Liver (tissue), 9 donors: ENCODE results near the gene RADIL. TPM values are rescaled to one million over a fixed set of nuclear protein-coding genes. Genes with fewer than 3 reads are reported as not detected.

ENCODE experiments used
- DNase-seq: peaks from one replicate; pipeline ENCODE4 v3.0.0-alpha.2; 2017; ENCODE audit warnings: low spot score
- H3K27ac ChIP-seq, 2 donors: one replicate each; pipeline ENCODE4 v1.7.0; 2013; ENCODE audit warnings: inconsistent platforms in 2 of 2, low read length in 2 of 2, control low read depth in 1 of 2, low read depth in 1 of 2, mild to moderate bottlenecking in 1 of 2
- H3K27me3 ChIP-seq, 4 donors: one replicate each; pipeline versions ENCODE4 v1.6.1 to v1.7.0; 2013; ENCODE audit warnings: low read length in 3 of 4, inconsistent platforms in 1 of 4, mild to moderate bottlenecking in 1 of 4, moderate library complexity in 1 of 4; ENCODE audit not compliant: control insufficient read depth in 4 of 4, insufficient read depth in 4 of 4
- H3K36me3 ChIP-seq, 4 donors: one replicate each; pipeline versions ENCODE4 v1.6.1 to v1.7.0; 2013; ENCODE audit warnings: low read length in 3 of 4, mild to moderate bottlenecking in 3 of 4, low read depth in 1 of 4, moderate library complexity in 1 of 4; ENCODE audit not compliant: control insufficient read depth in 4 of 4, insufficient read depth in 3 of 4
- H3K4me1 ChIP-seq, 4 donors: one replicate each; pipeline versions ENCODE4 v1.6.1 to v1.7.0; 2013; ENCODE audit warnings: low read length in 3 of 4, mild to moderate bottlenecking in 3 of 4, moderate library complexity in 1 of 4; ENCODE audit not compliant: control insufficient read depth in 4 of 4, insufficient read depth in 4 of 4
- H3K4me3 ChIP-seq, 3 donors: one replicate each; pipeline versions ENCODE4 v1.6.1 to v1.7.0; 2013; ENCODE audit warnings: low read length in 3 of 3, control low read depth in 1 of 3, low read depth in 1 of 3, mild to moderate bottlenecking in 1 of 3
- H3K9ac ChIP-seq, 2 donors: one replicate each; pipeline ENCODE4 v1.7.0; 2013; ENCODE audit warnings: low read length in 2 of 2, mild to moderate bottlenecking in 2 of 2, moderate library complexity in 2 of 2, control low read depth in 1 of 2, low read depth in 1 of 2
- H3K9me3 ChIP-seq, 4 donors: one replicate each; pipeline versions ENCODE4 v1.6.1 to v1.7.0; 2013; ENCODE audit warnings: low read length in 3 of 4; ENCODE audit not compliant: control insufficient read depth in 4 of 4
- CTCF ChIP-seq: fragments of 150-350 bp; IDR thresholded peaks from 2 replicates; pipeline ENCODE4 v1.5.1; 2017; ENCODE audit warnings: improper control_type of control experiment, low read depth, low read length; ENCODE audit not compliant: missing input control
- FOXA1 ChIP-seq: IDR thresholded peaks from 2 replicates; pipeline ENCODE4 v1.6.1; 2016; ENCODE audit warnings: antibody characterized with exemption
- FOXA2 ChIP-seq: IDR thresholded peaks from 2 replicates; pipeline ENCODE4 v1.6.1; 2016; ENCODE audit warnings: antibody characterized with exemption
- HNF4A ChIP-seq, 2 donors: conservative IDR thresholded peaks; 2 replicates each; pipeline ENCODE4 v1.6.1; 2016; ENCODE audit warnings: antibody characterized with exemption in 2 of 2, mild to moderate bottlenecking in 2 of 2
- JUND ChIP-seq, 2 donors: IDR thresholded peaks; 2 replicates each; pipeline ENCODE4 v1.6.1; 2016; ENCODE audit warnings: antibody characterized with exemption in 2 of 2
- RXRA ChIP-seq, 2 donors: IDR thresholded peaks; 2 replicates each; pipeline ENCODE4 v1.6.1; 2017 to 2018; ENCODE audit warnings: antibody characterized with exemption in 2 of 2, mild to moderate bottlenecking in 1 of 2
- SP1 ChIP-seq: IDR thresholded peaks from 2 replicates; pipeline ENCODE4 v1.6.1; 2018; ENCODE audit warnings: antibody characterized with exemption, mild to moderate bottlenecking
- TAF1 ChIP-seq: conservative IDR thresholded peaks from 2 replicates; pipeline ENCODE4 v1.6.1; 2016; ENCODE audit warnings: antibody characterized with exemption, mild to moderate bottlenecking
- WGBS: extraction: QIAGEN DNeasy Blood & Tissue Kit; methylation state at CpG from one replicate; pipeline ENCODE4 v1.1.7; 2013; 5-methylcytosine and 5-hydroxymethylcytosine counted together
- polyA plus RNA-seq, 2 donors: library from polyadenylated mRNA; stranded (reverse) in 1 of 2; unstranded in 1 of 2; fragments of 200-250 nt in 1 of 2; fragments of >200 nt in 1 of 2; fragmentation: Nextera tagmentation in 1 of 2; extraction: Ambion mirVana in 1 of 2; gene quantifications; one replicate each; pipeline versions ENCODE4 v1.2.1 to v1.2.3, GENCODE V29; 2013 to 2015
- total RNA-seq, 2 donors: library from RNA; depleted of rRNA; stranded (reverse); fragments of >200 nt; gene quantifications; one replicate each; pipeline ENCODE4 v1.2.3, GENCODE V29; 2014
- TF ChIP-seq, protein P1 (sequence below): IDR thresholded peaks from 2 replicates; pipeline ENCODE4 v1.6.1; 2016; ENCODE audit warnings: antibody characterized with exemption
- TF ChIP-seq, protein P2 (sequence below): IDR thresholded peaks from 2 replicates; pipeline ENCODE4 v1.6.1; 2016; ENCODE audit warnings: antibody characterized with exemption, mild to moderate bottlenecking
- donor health status: healthy.
- donor health status: healthy.
- donor health status: healthy.
- donor health status: healthy.
- donor health status: healthy.

Gene RADIL
- total and polyA plus RNA-seq, 4 donors = 0.14 to 0.25 (median 0.21) TPM; not detected in 1

- H3K4me1 ChIP-seq = peaks cover 0 to 3% (median 0%) of the 10 kb centered on the region in 4 donors
- H3K27me3 ChIP-seq = no peaks in the 10 kb centered on the region
- H3K4me3 ChIP-seq = no peak overlapping the region
- H3K9me3 ChIP-seq = no peaks in the 10 kb centered on the region
- TF ChIP-seq FOXA2 (no peak), RXRA (IDR thresholded peaks at IDR 0.05) (no peak), TAF1 (no peak), SP1 (no peak), JUND (IDR thresholded peaks at IDR 0.05) (no peak), FOXA1 (no peak)
- TF ChIP-seq, protein P1, sequence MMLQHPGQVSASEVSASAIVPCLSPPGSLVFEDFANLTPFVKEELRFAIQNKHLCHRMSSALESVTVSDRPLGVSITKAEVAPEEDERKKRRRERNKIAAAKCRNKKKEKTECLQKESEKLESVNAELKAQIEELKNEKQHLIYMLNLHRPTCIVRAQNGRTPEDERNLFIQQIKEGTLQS = no peak
- TF ChIP-seq, protein P2, sequence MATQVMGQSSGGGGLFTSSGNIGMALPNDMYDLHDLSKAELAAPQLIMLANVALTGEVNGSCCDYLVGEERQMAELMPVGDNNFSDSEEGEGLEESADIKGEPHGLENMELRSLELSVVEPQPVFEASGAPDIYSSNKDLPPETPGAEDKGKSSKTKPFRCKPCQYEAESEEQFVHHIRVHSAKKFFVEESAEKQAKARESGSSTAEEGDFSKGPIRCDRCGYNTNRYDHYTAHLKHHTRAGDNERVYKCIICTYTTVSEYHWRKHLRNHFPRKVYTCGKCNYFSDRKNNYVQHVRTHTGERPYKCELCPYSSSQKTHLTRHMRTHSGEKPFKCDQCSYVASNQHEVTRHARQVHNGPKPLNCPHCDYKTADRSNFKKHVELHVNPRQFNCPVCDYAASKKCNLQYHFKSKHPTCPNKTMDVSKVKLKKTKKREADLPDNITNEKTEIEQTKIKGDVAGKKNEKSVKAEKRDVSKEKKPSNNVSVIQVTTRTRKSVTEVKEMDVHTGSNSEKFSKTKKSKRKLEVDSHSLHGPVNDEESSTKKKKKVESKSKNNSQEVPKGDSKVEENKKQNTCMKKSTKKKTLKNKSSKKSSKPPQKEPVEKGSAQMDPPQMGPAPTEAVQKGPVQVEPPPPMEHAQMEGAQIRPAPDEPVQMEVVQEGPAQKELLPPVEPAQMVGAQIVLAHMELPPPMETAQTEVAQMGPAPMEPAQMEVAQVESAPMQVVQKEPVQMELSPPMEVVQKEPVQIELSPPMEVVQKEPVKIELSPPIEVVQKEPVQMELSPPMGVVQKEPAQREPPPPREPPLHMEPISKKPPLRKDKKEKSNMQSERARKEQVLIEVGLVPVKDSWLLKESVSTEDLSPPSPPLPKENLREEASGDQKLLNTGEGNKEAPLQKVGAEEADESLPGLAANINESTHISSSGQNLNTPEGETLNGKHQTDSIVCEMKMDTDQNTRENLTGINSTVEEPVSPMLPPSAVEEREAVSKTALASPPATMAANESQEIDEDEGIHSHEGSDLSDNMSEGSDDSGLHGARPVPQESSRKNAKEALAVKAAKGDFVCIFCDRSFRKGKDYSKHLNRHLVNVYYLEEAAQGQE = no peak
- no peak overlapping the region for H3K9ac ChIP-seq
- DNase-seq = no peak
- peak overlapping the region in 1 of 2 donors; percentile 46 for H3K27ac ChIP-seq
- H3K36me3 ChIP-seq = peaks cover 8 to 41% (median 16%) of the 10 kb centered on the region in 4 donors
- WGBS = 69% methylated on average over 47 of the region's 47 CpGs
Measured at GRCh38 chr7:4792537-4793126, 90.9 kb downstream of the RADIL start.

- H3K9ac ChIP-seq = no peak overlapping the region
- no peak overlapping the region for H3K4me3 ChIP-seq
- peak; percentile 29 for TF ChIP-seq CTCF
- TF ChIP-seq HNF4A (conservative IDR thresholded peaks at IDR 0.05) = no peak
- no peak for TF ChIP-seq TAF1
- H3K27ac ChIP-seq = peak overlapping the region in 1 of 2 donors; percentile 46
- peaks cover 0 to 3% (median 0%) of the 10 kb centered on the region in 4 donors for H3K4me1 ChIP-seq
- WGBS = 78% methylated on average over 50 of the region's 50 CpGs
- peaks cover 10 to 47% (median 19%) of the 10 kb centered on the region in 4 donors for H3K36me3 ChIP-seq
- H3K27me3 ChIP-seq = no peaks in the 10 kb centered on the region
- H3K9me3 ChIP-seq = no peaks in the 10 kb centered on the region
- peak; percentile 84 for DNase-seq
Measured at GRCh38 chr7:4791738-4792536, 91.6 kb downstream of the RADIL start.
